Body of pancreas (tissue), 4 donors: ENCODE measurements around the gene LASP1NB.

Source experiments
- POLR2A ChIP-seq, 3 donors: fragments of 450-650 bp; IDR thresholded peaks; one replicate each; pipeline ENCODE4 v1.6.1; 2016; ENCODE audit warnings: antibody characterized with exemption in 3 of 3, mild to moderate bottlenecking in 2 of 3
- TF ChIP-seq, protein P1 (sequence below), 7 experiments: fragments of 450-650 bp in 4 of 7; fragments of 200-600 bp in 3 of 7; sonication (generic) in 3 of 7; IDR thresholded peaks; one replicate each; pipeline ENCODE4 v1.5.1; 2016 to 2019; ENCODE audit warnings: antibody characterized with exemption in 7 of 7

DNA sequence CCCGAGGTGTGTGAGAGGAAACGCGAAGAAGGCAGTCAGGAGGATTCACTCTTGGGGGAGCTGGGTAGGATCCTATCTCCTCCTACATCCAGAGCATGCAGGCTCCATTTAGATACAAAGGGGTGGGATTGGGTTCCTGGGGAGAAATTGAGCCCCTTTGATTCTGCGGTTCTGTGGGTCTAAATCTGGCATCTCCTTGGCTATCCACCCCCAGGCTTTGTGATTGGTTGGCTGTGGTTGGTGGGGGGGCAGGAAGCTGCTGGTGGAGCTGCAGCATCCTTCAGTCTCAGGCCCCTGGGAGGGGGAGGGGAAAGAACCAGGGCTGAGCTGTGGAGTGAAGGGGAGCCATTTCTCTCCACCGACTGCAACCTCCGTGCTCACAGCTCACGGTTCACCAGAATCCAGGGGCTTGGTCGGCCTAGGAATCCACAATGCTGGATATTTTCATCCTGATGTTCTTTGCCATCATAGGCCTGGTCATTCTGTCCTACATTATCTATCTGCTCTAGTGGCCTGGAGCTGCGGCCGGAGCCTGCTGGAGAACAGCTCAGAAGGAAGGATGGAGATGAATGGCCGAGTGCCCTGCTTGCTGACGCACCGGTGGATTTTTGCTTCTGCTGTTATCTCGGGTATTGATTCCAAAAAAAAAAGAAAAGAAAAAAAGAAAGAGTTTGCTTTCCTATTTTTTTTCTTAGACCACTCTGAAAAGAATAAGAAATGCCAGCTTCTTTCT lies at the start of gene LASP1NB:
- TF ChIP-seq, protein P1, sequence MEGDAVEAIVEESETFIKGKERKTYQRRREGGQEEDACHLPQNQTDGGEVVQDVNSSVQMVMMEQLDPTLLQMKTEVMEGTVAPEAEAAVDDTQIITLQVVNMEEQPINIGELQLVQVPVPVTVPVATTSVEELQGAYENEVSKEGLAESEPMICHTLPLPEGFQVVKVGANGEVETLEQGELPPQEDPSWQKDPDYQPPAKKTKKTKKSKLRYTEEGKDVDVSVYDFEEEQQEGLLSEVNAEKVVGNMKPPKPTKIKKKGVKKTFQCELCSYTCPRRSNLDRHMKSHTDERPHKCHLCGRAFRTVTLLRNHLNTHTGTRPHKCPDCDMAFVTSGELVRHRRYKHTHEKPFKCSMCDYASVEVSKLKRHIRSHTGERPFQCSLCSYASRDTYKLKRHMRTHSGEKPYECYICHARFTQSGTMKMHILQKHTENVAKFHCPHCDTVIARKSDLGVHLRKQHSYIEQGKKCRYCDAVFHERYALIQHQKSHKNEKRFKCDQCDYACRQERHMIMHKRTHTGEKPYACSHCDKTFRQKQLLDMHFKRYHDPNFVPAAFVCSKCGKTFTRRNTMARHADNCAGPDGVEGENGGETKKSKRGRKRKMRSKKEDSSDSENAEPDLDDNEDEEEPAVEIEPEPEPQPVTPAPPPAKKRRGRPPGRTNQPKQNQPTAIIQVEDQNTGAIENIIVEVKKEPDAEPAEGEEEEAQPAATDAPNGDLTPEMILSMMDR (IDR thresholded peaks at IDR 0.05), result no peak
- TF ChIP-seq POLR2A (IDR thresholded peaks at IDR 0.05), result no peak
